Activated CD4-positive, alpha-beta memory T cell treated with anti-CD3 and anti-CD28 coated beads for 36 hours (primary cell): ENCODE results near the gene HOXA13. TPM values are rescaled to one million over a fixed set of nuclear protein-coding genes. Genes with fewer than 3 reads are reported as not detected.
A peak's percentile ranks its signal among the peaks of the same experiment; 100 is the strongest.

Source experiments
- CTCF ChIA-PET: fragments of 350-600 bp; sonication (Branson Sonifier 250); formaldehyde crosslinking; loops from one replicate; lab custom pipeline; 2021; ENCODE audit warnings: antibody characterized with exemption, inconsistent platforms; lab: Charles Lee
- POLR2A ChIA-PET: fragments of 350-600 bp; sonication (Branson Sonifier 250); formaldehyde crosslinking; loops from one replicate; lab custom pipeline; 2021; ENCODE audit warnings: antibody characterized with exemption; lab: Charles Lee
- DNase-seq: peaks from one replicate; pipeline ENCODE4 v3.0.0-alpha.2; 2020
- H3K27ac Mint-ChIP-seq: one replicate; pipeline ENCODE4 v1.8.0; 2021; ENCODE audit warnings: mixed read lengths
- H3K27me3 Mint-ChIP-seq: one replicate; pipeline ENCODE4 v1.8.0; 2021; ENCODE audit warnings: mixed read lengths
- H3K36me3 Mint-ChIP-seq: one replicate; pipeline ENCODE4 v1.8.0; 2021; ENCODE audit warnings: mixed read lengths
- H3K4me1 Mint-ChIP-seq: one replicate; pipeline ENCODE4 v1.8.0; 2021; ENCODE audit warnings: low read depth, mixed read lengths
- H3K4me3 Mint-ChIP-seq: one replicate; pipeline ENCODE4 v1.8.0; 2021; ENCODE audit warnings: mild to moderate bottlenecking, mixed read lengths
- H3K9me3 Mint-ChIP-seq: one replicate; pipeline ENCODE4 v1.8.0; 2021; ENCODE audit warnings: mixed read lengths
- intact Hi-C: fragments of 100-400 bp; cut with micrococcal nuclease; formaldehyde crosslinking; loops from one replicate; pipeline ENCODE4 v1.15.1; 2023
- total RNA-seq, 2 experiments: library from RNA; stranded (reverse); gene quantifications; one replicate each; pipeline ENCODE4 v1.2.3, GENCODE V29; 2021

Gene HOXA13
- total RNA-seq, 2 experiments from 2014 or later, result not detected

- peak; percentile 3 for DNase-seq
- ChIA-PET CTCF (interaction anchor here (0.8 to 6.5 kb wide), 8 partner anchors 8 to 56 kb away, joined by 3 to 45 read pairs (median 4); partner anchors contain the start of genes EVX1 and HOXA13), POLR2A (no interaction called here)
- Mint-ChIP-seq H3K27me3 (peaks cover 80% of the 10 kb centered on the region), H3K4me1 (peaks cover 46% of the 10 kb centered on the region), H3K4me3 (no peak overlapping the region), H3K27ac (no peak overlapping the region), H3K36me3 (peaks cover 4% of the 10 kb centered on the region), H3K9me3 (no peaks in the 10 kb centered on the region)
- intact Hi-C loops, result loop anchor here (5.0 kb wide), 2 partner anchors 35 to 1325 kb away; partner anchors contain the start of gene HOXA3
Observed at GRCh38 chr7:27186668-27187474, 13.0 kb downstream of the HOXA13 start.

- H3K4me3 Mint-ChIP-seq, result peak overlapping the region; percentile 57
- no peaks in the 10 kb centered on the region for H3K9me3 Mint-ChIP-seq
- intact Hi-C loops, result loop anchor here (1.0 to 5.0 kb wide), 4 partner anchors 13 to 1324 kb away; partner anchors contain the start of gene HOXA3
- peaks cover 46% of the 10 kb centered on the region for H3K4me1 Mint-ChIP-seq
- peaks cover 79% of the 10 kb centered on the region for H3K27me3 Mint-ChIP-seq
- H3K36me3 Mint-ChIP-seq, result peaks cover 4% of the 10 kb centered on the region
- DNase-seq, result peak; percentile 9
- H3K27ac Mint-ChIP-seq, result peak overlapping the region; percentile 19
- CTCF ChIA-PET, result interaction anchor here (0.8 to 6.5 kb wide), 7 partner anchors 9 to 36 kb away, joined by 3 to 45 read pairs (median 4); partner anchors contain the start of gene HOXA13
- POLR2A ChIA-PET, result no interaction called here
Observed at GRCh38 chr7:27185854-27186667, 13.8 kb downstream of the HOXA13 start.

GRCh38 chr7:27185013-27185853 is 14.7 kb downstream of the HOXA13 start, which contains the start of gene HOXA11:
TSS of gene HOXA11 (minus strand) at chr7:27185232. CDS start at chr7:27185144, 88 bp downstream.
- H3K4me3 Mint-ChIP-seq, result peak within 1 kb of the TSS; percentile 57
- peak within 1 kb of the TSS; percentile 24 for H3K27ac Mint-ChIP-seq
- peaks cover 75% of the 10 kb centered on the region for H3K27me3 Mint-ChIP-seq
- intact Hi-C loops, result loop anchor here (1.0 to 5.0 kb wide), 4 partner anchors 12 to 1323 kb away; partner anchors contain the start of gene HOXA3
- peaks cover 46% of the 10 kb centered on the region for H3K4me1 Mint-ChIP-seq
- peak; percentile 18 for DNase-seq
- POLR2A ChIA-PET, result no interaction called here
- peaks cover 4% of the 10 kb centered on the region for H3K36me3 Mint-ChIP-seq
- CTCF ChIA-PET, result interaction anchor here (1.0 to 6.5 kb wide), 3 partner anchors 9 to 24 kb away, joined by 4 to 45 read pairs (median 4); no protein-coding TSS in a partner anchor
- no peaks in the 10 kb centered on the region for H3K9me3 Mint-ChIP-seq

- H3K36me3 Mint-ChIP-seq, result peaks cover 4% of the 10 kb centered on the region
- intact Hi-C loops, result loop anchor here (1.0 to 5.0 kb wide), 5 partner anchors 11 to 1322 kb away; partner anchors contain the start of gene HOXA3
- ChIA-PET CTCF (interaction anchor here (1.0 to 6.5 kb wide), 4 partner anchors 10 to 23 kb away, joined by 4 to 45 read pairs (median 6); partner anchors contain the start of gene HOXA9), POLR2A (no interaction called here)
- H3K27me3 Mint-ChIP-seq, result peaks cover 73% of the 10 kb centered on the region
- no peaks in the 10 kb centered on the region for H3K9me3 Mint-ChIP-seq
- H3K4me3 Mint-ChIP-seq, result peak overlapping the region; percentile 57
- H3K4me1 Mint-ChIP-seq, result peaks cover 47% of the 10 kb centered on the region
- DNase-seq, result peak; percentile 43
- H3K27ac Mint-ChIP-seq, result peak overlapping the region; percentile 24
Observed at GRCh38 chr7:27184337-27185012, 15.4 kb downstream of the HOXA13 start.

- Mint-ChIP-seq H3K9me3 (no peaks in the 10 kb centered on the region), H3K4me1 (peaks cover 44% of the 10 kb centered on the region), H3K27ac (no peak overlapping the region), H3K27me3 (peaks cover 73% of the 10 kb centered on the region), H3K36me3 (peaks cover 4% of the 10 kb centered on the region), H3K4me3 (peak overlapping the region; percentile 57)
- intact Hi-C loops, result loop anchor here (1.0 to 2.0 kb wide), 2 partner anchors 15 to 18 kb away; no protein-coding TSS in a partner anchor
- ChIA-PET POLR2A (no interaction called here), CTCF (interaction anchor here (1.7 to 6.5 kb wide), 2 partner anchors 11 to 18 kb away, joined by 7 to 45 read pairs; partner anchors contain the start of gene HOXA9)
- peak; percentile 13 for DNase-seq
Observed at GRCh38 chr7:27183682-27184336, 16.1 kb downstream of the HOXA13 start.

GRCh38 chr7:27182861-27183681 is 16.8 kb downstream of the HOXA13 start:
- Mint-ChIP-seq H3K4me3 (no peak overlapping the region), H3K4me1 (peaks cover 37% of the 10 kb centered on the region), H3K27me3 (peaks cover 71% of the 10 kb centered on the region), H3K9me3 (no peaks in the 10 kb centered on the region), H3K27ac (no peak overlapping the region), H3K36me3 (peaks cover 4% of the 10 kb centered on the region)
- ChIA-PET CTCF (interaction anchor here (0.7 to 6.5 kb wide), 5 partner anchors 12 to 22 kb away, joined by 3 to 45 read pairs (median 7); partner anchors contain the start of gene HOXA9), POLR2A (interaction anchor here (1.0 kb wide), 1 partner anchor 13 kb away, joined by 3 read pairs; no protein-coding TSS in a partner anchor)
- peak; percentile 9 for DNase-seq
- intact Hi-C loops, result no loop called here

- ChIA-PET CTCF (interaction anchor here (0.7 to 6.5 kb wide), 7 partner anchors 12 to 33 kb away, joined by 3 to 45 read pairs (median 4); partner anchors contain the start of gene HOXA9), POLR2A (interaction anchor here (1.0 kb wide), 1 partner anchor 14 kb away, joined by 3 read pairs; no protein-coding TSS in a partner anchor)
- DNase-seq, result no peak
- Mint-ChIP-seq H3K4me3 (no peak overlapping the region), H3K4me1 (peaks cover 31% of the 10 kb centered on the region), H3K36me3 (peaks cover 4% of the 10 kb centered on the region), H3K9me3 (no peaks in the 10 kb centered on the region), H3K27me3 (peaks cover 69% of the 10 kb centered on the region), H3K27ac (no peak overlapping the region)
- intact Hi-C loops, result no loop called here
Observed at GRCh38 chr7:27182285-27182841, 17.5 kb downstream of the HOXA13 start.

- intact Hi-C loops, result no loop called here
- ChIA-PET POLR2A (interaction anchor here (1.0 kb wide), 1 partner anchor 14 kb away, joined by 3 read pairs; no protein-coding TSS in a partner anchor), CTCF (interaction anchor here (1.0 to 6.5 kb wide), 5 partner anchors 11 to 32 kb away, joined by 3 to 45 read pairs (median 4); no protein-coding TSS in a partner anchor)
- H3K27ac Mint-ChIP-seq, result no peak overlapping the region
- peaks cover 67% of the 10 kb centered on the region for H3K27me3 Mint-ChIP-seq
- H3K4me1 Mint-ChIP-seq, result peaks cover 28% of the 10 kb centered on the region
- H3K36me3 Mint-ChIP-seq, result peaks cover 4% of the 10 kb centered on the region
- H3K9me3 Mint-ChIP-seq, result no peaks in the 10 kb centered on the region
- peak; percentile 4 for DNase-seq
- H3K4me3 Mint-ChIP-seq, result no peak overlapping the region
Observed at GRCh38 chr7:27181795-27182275, 18.1 kb downstream of the HOXA13 start.
